HepG2 (cell line): ENCODE measurements around the gene PALMD. TPM values are rescaled to one million over a fixed set of nuclear protein-coding genes. Genes with fewer than 3 reads are reported as not detected.
A peak's percentile ranks its signal among the peaks of the same experiment; 100 is the strongest.

Source experiments
- ATAC-seq: fragments of 200-7000 bp; cut with Tn5 transposase; 3 replicates; pipeline ENCODE4 v1.9.1; 2020; ENCODE audit warnings: mild to moderate bottlenecking, moderate library complexity
- BruUV-seq: library from RNA; stranded (reverse); fragments of 400-500 nt; replicated peaks from 2 replicates; lab custom pipeline; 2021; lab: Mats Ljungman, UMichigan
- CTCF ChIA-PET: fragments of 300-600 bp; formaldehyde crosslinking; extraction: SDS; loops from one replicate; lab custom pipeline; 2021; ENCODE audit warnings: low total read pairs, inconsistent platforms, low intra/inter-chr PET ratio; lab: Yijun Ruan, JAX
- POLR2A ChIA-PET: fragments of 350-600 bp; sonication (Branson Sonifier 250); formaldehyde crosslinking; loops from one replicate; lab custom pipeline; 2020; ENCODE audit warnings: antibody characterized with exemption, inconsistent platforms; lab: Yijun Ruan, JAX
- DNase-seq: peaks from one replicate; pipeline ENCODE4 v3.0.0-alpha.2; 2015; ENCODE audit warnings: low spot score
- FAIRE-seq: peaks from 3 replicates; lab custom pipeline; 2011; peaks lifted over from hg19 to GRCh38; lab: Jason Lieb, UNC
- H2AFZ ChIP-seq: one replicate; pipeline ENCODE4 v1.6.1; 2011; ENCODE audit warnings: low read length, inconsistent platforms
- H3K27ac ChIP-seq: fragments of 300-600 bp; 3 replicates; pipeline ENCODE4 v1.8.0; 2011; ENCODE audit warnings: mixed run types, mild to moderate bottlenecking, mixed read lengths, low read length, inconsistent platforms; ENCODE audit not compliant: insufficient read depth; ENCODE audit errors: extremely low read length
- H3K27me3 ChIP-seq, 2 experiments: fragments of 200-600 bp in 1 of 2; 2 replicates in 1 of 2; 3 replicates in 1 of 2; pipeline versions ENCODE4 v1.6.0 to v1.8.0; 2011; ENCODE audit warnings: low read length in 2 of 2, mild to moderate bottlenecking in 2 of 2, moderate library complexity in 2 of 2, inconsistent platforms in 1 of 2; ENCODE audit not compliant: insufficient read depth in 2 of 2, control insufficient read depth in 1 of 2
- H3K36me3 ChIP-seq, 2 experiments: fragments of 200-600 bp in 1 of 2; replicated peaks in 1 of 2; 2 replicates in 1 of 2; 3 replicates in 1 of 2; pipeline versions ENCODE4 v1.5.1 to v1.8.0; 2011; ENCODE audit warnings: low read length in 2 of 2, inconsistent platforms in 1 of 2; ENCODE audit not compliant: insufficient read depth in 2 of 2, control insufficient read depth in 1 of 2
- H3K4me1 ChIP-seq: 2 replicates; pipeline ENCODE4 v1.5.1; 2012; ENCODE audit warnings: low read length, inconsistent platforms; ENCODE audit not compliant: insufficient read depth
- H3K4me2 ChIP-seq: 2 replicates; pipeline ENCODE4 v1.6.0; 2011; ENCODE audit warnings: low read depth, low read length, inconsistent platforms
- H3K4me3 ChIP-seq, 3 experiments: fragments of 200-600 bp in 1 of 3; sonication (generic), shearing (Covaris generic) in 1 of 3; replicated peaks in 1 of 3; 2 replicates each; pipeline ENCODE4 v1.5.1; 2011 to 2016; ENCODE audit warnings: low read length in 3 of 3, inconsistent platforms in 2 of 3, low read depth in 2 of 3, mild to moderate bottlenecking in 2 of 3, control low read depth in 1 of 3, mixed read lengths in 1 of 3; ENCODE audit not compliant: insufficient read depth in 1 of 3
- H3K79me2 ChIP-seq: one replicate; pipeline ENCODE4 v1.6.1; 2011; ENCODE audit warnings: low read length, inconsistent platforms; ENCODE audit not compliant: insufficient read depth
- H3K9ac ChIP-seq: 2 replicates; pipeline ENCODE4 v1.6.0; 2011; ENCODE audit warnings: mild to moderate bottlenecking, low read depth, low read length, inconsistent platforms; ENCODE audit not compliant: insufficient read depth
- H3K9me3 ChIP-seq: 2 replicates; pipeline ENCODE4 v1.5.1; 2012; ENCODE audit warnings: mild to moderate bottlenecking, low read length
- H4K20me1 ChIP-seq: 2 replicates; pipeline ENCODE4 v1.6.0; 2011; ENCODE audit warnings: inconsistent platforms, mild to moderate bottlenecking, low read length, moderate library complexity; ENCODE audit not compliant: insufficient read depth
- ATF4 ChIP-seq, 2 experiments: fragments of 450-650 bp in 1 of 2; sonication (generic) in 1 of 2; formaldehyde crosslinking; IDR thresholded peaks; 2 replicates each; pipeline versions ENCODE4 v1.5.0 to v1.8.0; 2020 to 2022; ENCODE audit warnings: mild to moderate bottlenecking in 1 of 2, missing genetic modification reagents in 1 of 2
- BCL6 ChIP-seq: IDR thresholded peaks from 2 replicates; pipeline ENCODE4 v1.6.1; 2016; ENCODE audit warnings: missing genetic modification reagents, missing compliant biosample characterization
- HNF4A ChIP-seq: sonication (generic); formaldehyde crosslinking; IDR thresholded peaks from 2 replicates; pipeline ENCODE4 v1.4.0; 2020; ENCODE audit warnings: missing genetic modification reagents
- HNRNPH1 ChIP-seq: fragments of 200-400 bp; formaldehyde crosslinking; optimal IDR thresholded peaks from 2 replicates; pipeline ENCODE3; 2017; ENCODE audit warnings: mild to moderate bottlenecking, low read depth, low read length
- IKZF1 ChIP-seq: fragments of 450-650 bp; IDR thresholded peaks from 2 replicates; pipeline ENCODE4 v1.7.1; 2016
- RBFOX2 ChIP-seq: fragments of 200-400 bp; formaldehyde crosslinking; IDR thresholded peaks from 2 replicates; pipeline ENCODE4 v1.6.1; 2017; ENCODE audit warnings: low read depth, mild to moderate bottlenecking, low read length
- ZNF335 ChIP-seq: sonication (generic); formaldehyde crosslinking; IDR thresholded peaks from 2 replicates; pipeline ENCODE4 v1.4.0; 2020; ENCODE audit warnings: missing genetic modification reagents
- ZNF589 ChIP-seq: sonication (generic); formaldehyde crosslinking; conservative IDR thresholded peaks from 2 replicates; pipeline ENCODE4 v1.8.0; 2022; ENCODE audit warnings: mild to moderate bottlenecking, moderate library complexity, missing genetic modification reagents
- ZNF629 ChIP-seq: sonication (generic); formaldehyde crosslinking; conservative IDR thresholded peaks from 2 replicates; pipeline ENCODE4 v1.5.0; 2020; ENCODE audit warnings: missing genetic modification reagents
- WGBS: methylation state at CpG from one replicate; pipeline ENCODE4 v1.1.6; 2017; ENCODE audit warnings: low lambda C conversion rate; 5-methylcytosine and 5-hydroxymethylcytosine counted together
- in situ Hi-C: cut with HindIII; loops from 2 replicates; pipeline ENCODE4 v1.10.0; 2017; ENCODE audit warnings: low pct_unique_long_range_greater_than_20kb; ENCODE audit not compliant: extremely low pct_ligation_motif_present
- intact Hi-C: fragments of 100-400 bp; cut with micrococcal nuclease; formaldehyde crosslinking; loops from one replicate; pipeline ENCODE4 v1.10.0; 2022; ENCODE audit not compliant: unreplicated experiment
- polyA plus RNA-seq, 8 experiments: library from polyadenylated mRNA; depleted of rRNA in 3 of 8; stranded (reverse) in 7 of 8; unstranded in 1 of 8; fragments of >200 nt; fragmentation: Illumina TruSeq in 4 of 8; extraction: Trizol in 4 of 8; gene quantifications; 2 replicates each; pipeline versions ENCODE4 v1.2.1 to v1.2.3, GENCODE V29; 2011 to 2016; ENCODE audit warnings: low read depth in 4 of 8, missing spikeins in 1 of 8, mixed read lengths in 1 of 8; ENCODE audit not compliant: insufficient read depth in 1 of 8
- total RNA-seq, 5 experiments: library from RNA; depleted of rRNA; stranded (reverse); fragments of >200 nt; fragmentation: Illumina TruSeq; extraction: Trizol; gene quantifications; 2 replicates each; pipeline ENCODE4 v1.2.3, GENCODE V29; 2016; ENCODE audit warnings: low read depth in 1 of 5

The PALMD gene
- total and polyA plus RNA-seq, 2 of the 13 experiments (the other 11 are each of a cell fraction or from before 2014, with no cell fraction given): 5.5 to 31.1 TPM

- ATAC-seq (no peak), FAIRE-seq (no peak), DNase-seq (no peak)
- Histone ChIP-seq H3K9ac (no peak overlapping the region), H3K79me2 (no peaks in the 10 kb centered on the region), H3K4me2 (no peak overlapping the region), H3K4me1 (peaks cover 16% of the 10 kb centered on the region), H4K20me1 (no peaks in the 10 kb centered on the region), H3K36me3 (peaks cover 3 to 67% of the 10 kb centered on the region in 2 experiments), H3K27ac (no peak overlapping the region), H2AFZ (no peak overlapping the region), H3K9me3 (no peaks in the 10 kb centered on the region), H3K4me3 (no peak overlapping the region), H3K27me3 (no peaks in the 10 kb centered on the region)
- CTCF ChIA-PET: no interaction called here
- in situ Hi-C loops: loop anchor here (25.0 kb wide), 1 partner anchor 726 kb away; no protein-coding TSS in a partner anchor
- intact Hi-C loops: no loop called here
- TF ChIP-seq ZNF629 (CRISPR knock-in tag): peak; percentile 51; the same call in 1 of the 2 replicates
- TF ChIP-seq ZNF335 (CRISPR knock-in tag): no peak
- POLR2A ChIA-PET: no interaction called here
- no TSS peak for BruUV-seq
- 98% methylated on average over 2 of the region's 2 CpGs for WGBS
Measured at GRCh38 chr1:99713006-99713405, 67.1 kb downstream of the PALMD start.

GRCh38 chr1:99717005-99717404 is 71.1 kb downstream of the PALMD start:
- Histone ChIP-seq H3K79me2 (no peaks in the 10 kb centered on the region), H3K4me3 (no peak overlapping the region), H3K27me3 (no peaks in the 10 kb centered on the region), H3K9ac (no peak overlapping the region), H3K27ac (no peak overlapping the region), H3K4me1 (peaks cover 16% of the 10 kb centered on the region), H3K36me3 (peaks cover 1 to 45% of the 10 kb centered on the region in 2 experiments; a peak in 2 of 5 replicates), H3K9me3 (no peaks in the 10 kb centered on the region), H4K20me1 (no peaks in the 10 kb centered on the region), H2AFZ (no peak overlapping the region), H3K4me2 (no peak overlapping the region)
- no TSS peak for BruUV-seq
- ChIA-PET CTCF (no interaction called here), POLR2A (no interaction called here)
- DNase-seq (peak; percentile 15), FAIRE-seq (no peak), ATAC-seq (peak; percentile 82)
- intact Hi-C loops (no loop called here), in situ Hi-C loops (loop anchor here (25.0 kb wide), 1 partner anchor 730 kb away; no protein-coding TSS in a partner anchor)
- 96% methylated on average over 1 of the region's 1 CpG for WGBS
- TF ChIP-seq IKZF1: no peak
- no peak for TF ChIP-seq HNRNPH1
- no peak for TF ChIP-seq ZNF589 (CRISPR knock-in tag)
- peak; percentile 18; the same call in 1 of the 2 replicates for TF ChIP-seq HNF4A (CRISPR knock-in tag)
- TF ChIP-seq BCL6 (CRISPR knock-in tag): no peak
- no peak for TF ChIP-seq RBFOX2
- no peak for TF ChIP-seq ATF4 (CRISPR knock-in tag; IDR thresholded peaks at IDR 0.05)
